CD4-positive, alpha-beta T cell treated with Interleukin-6 at 100 ng/mL for 8 hours (primary cell): ENCODE results near the gene DYNC1LI2.
"Not testable (repeated sequence)": the region's sequence is repeated elsewhere in the genome, so short reads cannot be mapped to it uniquely, and the experiment has no call there.

Experiments
- DNase-seq: peaks from one replicate; pipeline ENCODE4 v3.0.0-alpha.2; 2020; ENCODE audit warnings: mixed read lengths, low spot score

The DYNC1LI2 gene

DNA sequence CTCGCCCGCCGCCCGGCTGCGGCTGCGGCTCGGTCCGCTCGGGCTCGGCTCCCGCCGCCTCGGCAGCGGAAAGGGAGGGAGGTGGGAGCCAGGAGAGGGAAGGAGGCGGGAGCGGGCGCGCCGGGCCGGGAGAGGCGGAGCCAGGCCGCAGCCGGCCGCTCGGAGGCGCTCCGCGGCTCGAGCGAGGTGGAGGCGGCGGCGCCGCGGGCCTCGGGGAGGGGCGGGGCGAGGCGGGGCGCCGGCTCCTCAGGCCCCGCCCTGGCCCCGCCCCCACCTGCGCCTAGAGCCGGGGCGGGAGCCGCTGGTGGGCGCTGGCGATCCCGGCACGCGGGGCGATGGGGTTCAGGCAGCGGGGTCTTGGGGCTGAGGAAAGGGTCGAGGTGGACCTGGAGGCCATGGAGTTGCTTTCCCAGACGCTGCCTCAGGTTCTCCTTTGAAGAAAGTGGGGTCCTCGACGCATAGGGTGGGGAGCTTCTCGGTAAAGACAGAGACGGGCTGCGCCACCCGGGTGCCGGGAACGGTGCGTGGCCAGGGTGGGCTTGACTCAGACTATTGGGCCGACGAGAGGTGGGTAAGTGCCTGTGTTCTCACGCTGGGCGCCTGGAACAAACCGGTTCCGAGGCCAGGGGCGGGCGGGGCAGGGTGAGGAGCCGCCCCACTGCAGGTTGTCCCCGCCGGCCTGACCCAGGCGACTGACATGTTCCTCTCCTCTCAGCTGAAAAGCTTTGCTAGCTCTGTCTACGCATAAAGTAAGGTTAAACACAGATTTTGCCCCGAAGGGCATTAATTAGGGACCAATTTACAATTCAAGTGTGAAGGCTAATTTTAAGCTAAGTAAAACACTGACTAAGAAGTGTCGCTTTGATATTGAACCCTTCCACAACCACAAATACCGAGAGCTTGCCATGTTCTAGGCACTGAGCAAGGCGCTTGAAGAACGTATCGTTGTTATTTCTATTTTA lies 54.5 kb downstream of the DYNC1LI2 start, which contains the start of gene CMTM4:
CMTM4 (minus strand) TSS at position 75 of the 962 bp plus-strand sequence. CDS start 218 bp downstream, outside the sequence.
- DNase-seq, result peak; percentile 72

DNA sequence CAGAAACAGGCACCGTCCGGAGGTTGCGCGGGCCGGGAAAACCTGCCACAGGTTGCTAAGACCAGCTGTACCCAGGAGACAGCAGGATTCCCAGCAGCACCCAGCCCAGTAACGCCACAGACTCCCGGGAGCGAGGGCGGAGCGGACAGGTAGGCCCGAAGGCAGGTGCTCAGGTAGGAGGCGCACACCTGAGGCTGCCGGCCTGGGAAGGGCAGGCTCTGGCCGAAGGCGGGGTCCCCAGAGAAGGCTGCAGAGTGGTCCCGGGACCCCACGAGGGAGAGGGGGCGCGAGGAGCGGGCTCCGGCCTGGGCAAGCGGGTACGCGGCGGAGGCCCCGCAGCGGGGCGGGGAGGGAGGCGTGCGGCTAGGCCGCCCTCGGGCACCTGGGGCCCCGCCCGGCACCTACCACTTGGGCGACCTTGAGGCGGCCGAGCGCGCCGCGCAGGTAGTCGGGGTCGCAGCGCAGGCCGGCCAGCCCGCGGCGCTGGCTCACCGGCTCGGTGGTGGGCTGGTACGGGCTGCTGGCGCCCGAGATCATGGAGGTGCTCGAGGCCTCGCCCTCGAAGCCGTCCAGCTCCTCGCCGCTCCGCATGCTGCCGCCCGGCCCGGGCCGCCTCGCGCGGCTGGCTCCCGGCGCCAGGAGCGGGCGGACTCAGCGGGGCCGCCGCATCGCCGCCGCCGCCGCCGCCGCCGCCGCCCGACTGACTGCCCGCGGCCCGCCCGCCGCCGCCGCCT lies 55.3 kb downstream of the DYNC1LI2 start:
- no peak for DNase-seq

DNA sequence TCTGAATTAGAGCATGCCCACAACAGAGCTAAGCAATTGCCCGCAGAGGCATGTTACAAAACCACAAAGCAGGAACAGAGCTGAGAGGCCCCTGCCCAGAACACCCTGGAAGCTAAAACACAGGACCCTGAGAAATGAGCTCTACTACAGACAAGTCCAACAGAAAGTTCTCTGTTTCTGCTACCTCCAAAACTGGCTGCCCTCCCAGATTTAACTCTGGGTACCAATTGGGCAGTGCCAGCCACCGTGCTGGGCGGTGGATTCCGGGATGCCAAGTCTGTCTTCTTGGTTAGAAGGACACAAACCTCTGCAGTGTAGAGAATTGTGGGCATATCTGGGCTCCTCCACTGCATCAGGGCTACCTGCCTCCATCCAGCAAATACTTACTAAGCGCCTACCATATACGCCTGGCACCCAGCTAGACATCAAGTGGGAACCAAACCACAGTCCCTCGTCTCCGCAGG lies 55.9 kb downstream of the DYNC1LI2 start:
- no peak for DNase-seq

DNA sequence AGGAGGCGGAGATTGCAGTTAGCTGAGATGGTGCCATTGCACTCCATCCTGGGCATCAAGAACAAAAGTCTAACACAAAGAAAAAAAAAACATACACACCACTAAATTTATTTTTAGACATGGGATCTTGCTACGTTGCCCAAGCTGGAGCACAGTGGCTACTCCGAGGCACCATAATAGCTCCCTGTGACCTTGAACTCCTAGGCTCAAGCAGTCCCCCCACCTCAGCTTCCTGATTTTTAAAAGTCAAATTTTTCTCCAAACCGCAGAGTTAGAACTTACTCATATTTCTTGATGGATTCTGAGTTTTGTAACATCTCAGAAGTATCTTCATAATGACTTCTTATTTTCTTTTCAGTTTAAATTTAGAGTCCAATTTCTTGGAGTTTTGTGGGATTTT lies 58.3 kb downstream of the DYNC1LI2 start:
- DNase-seq, result no peak

DNA sequence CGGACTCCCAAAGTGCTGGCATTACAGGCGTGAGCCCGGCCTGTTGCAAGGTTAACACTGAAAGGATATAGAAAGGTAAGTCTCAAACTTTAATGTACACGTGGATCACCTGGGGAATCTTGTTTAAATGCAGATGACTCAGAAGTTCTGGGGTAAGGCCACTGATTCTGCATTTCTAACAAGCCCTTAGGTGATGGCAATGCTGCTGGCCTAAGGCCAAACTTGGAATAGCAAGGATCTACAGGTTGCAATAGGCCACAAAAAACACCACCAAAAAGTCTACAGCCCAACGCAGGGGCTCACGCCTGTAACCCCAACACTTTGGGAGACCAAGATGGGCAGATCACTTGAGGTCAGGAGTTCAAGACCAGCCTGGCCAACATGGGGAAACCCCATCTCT lies 59.1 kb downstream of the DYNC1LI2 start:
- DNase-seq, result no peak

DNA sequence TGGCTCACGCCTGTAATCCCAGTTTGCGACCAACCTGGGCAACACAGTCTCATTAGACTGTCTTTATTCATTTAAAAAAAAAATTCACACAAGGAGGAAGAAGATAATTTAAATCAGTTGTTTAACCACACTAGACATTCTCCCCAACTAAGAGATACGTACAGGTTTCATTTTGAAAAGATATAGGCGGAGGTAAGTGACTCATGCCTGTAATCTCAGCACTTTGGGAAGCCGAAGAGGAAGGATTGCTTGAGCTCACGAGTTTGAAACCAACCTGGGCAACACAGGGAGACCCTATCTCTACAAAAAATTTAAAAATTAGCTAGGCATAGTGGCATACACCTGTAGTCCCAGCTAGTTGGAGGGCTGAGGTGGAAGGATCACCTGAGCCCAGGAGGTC lies 60.2 kb downstream of the DYNC1LI2 start:
- no peak for DNase-seq

DNA sequence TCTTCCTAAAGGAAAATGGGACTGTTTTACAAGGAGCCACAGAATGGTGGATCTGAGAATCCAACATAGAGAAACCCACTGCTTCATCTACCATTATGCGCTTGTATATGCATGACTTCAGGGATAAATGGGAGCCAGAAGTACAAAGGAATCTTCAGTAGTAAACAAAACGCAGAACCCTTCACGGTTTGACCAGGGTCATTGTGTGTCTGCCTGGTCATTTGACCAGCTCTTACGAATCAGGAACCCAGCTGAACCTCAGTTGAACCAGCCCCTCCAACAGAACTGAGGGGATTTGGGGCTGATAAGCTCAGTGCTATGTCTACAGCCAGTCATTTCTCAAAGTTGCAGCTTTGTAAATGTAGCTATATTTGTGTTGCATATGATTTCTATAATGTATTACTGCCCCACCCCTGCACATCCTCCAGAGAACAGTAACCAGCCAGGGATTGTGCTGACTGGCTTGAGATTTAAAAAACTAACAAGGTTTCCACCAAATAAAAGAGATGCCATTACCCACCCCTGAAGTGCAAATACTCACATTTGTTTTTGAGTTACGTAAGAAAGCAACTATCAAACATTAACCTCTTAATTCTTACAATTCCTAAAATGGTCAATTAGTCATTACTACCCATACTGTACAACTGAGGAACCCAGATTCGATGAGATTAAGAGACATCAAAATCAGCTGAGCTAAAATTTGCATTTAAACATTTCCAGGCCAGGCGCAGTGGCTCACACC lies 61.1 kb downstream of the DYNC1LI2 start:
- DNase-seq, result no peak

DNA sequence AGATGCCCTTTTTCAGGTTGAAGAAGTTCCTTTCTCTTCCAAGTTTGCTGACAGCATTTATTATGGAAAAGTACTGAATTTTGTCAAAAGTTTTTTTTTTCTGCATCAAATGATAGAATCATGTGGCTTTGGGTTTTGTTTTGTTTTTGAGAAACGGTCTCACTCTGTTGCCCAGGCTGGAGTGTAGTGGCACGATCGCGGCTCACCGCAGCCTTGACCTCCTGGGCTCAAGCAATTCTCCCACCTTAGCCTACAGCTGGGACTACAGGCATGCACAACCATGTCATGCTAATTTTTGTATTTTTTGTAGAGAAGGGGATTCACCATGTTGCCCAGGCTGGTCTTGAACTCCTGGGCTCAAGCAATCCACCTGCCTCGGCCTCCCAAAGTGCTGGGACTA lies 62.1 kb downstream of the DYNC1LI2 start:
- no peak for DNase-seq

DNA sequence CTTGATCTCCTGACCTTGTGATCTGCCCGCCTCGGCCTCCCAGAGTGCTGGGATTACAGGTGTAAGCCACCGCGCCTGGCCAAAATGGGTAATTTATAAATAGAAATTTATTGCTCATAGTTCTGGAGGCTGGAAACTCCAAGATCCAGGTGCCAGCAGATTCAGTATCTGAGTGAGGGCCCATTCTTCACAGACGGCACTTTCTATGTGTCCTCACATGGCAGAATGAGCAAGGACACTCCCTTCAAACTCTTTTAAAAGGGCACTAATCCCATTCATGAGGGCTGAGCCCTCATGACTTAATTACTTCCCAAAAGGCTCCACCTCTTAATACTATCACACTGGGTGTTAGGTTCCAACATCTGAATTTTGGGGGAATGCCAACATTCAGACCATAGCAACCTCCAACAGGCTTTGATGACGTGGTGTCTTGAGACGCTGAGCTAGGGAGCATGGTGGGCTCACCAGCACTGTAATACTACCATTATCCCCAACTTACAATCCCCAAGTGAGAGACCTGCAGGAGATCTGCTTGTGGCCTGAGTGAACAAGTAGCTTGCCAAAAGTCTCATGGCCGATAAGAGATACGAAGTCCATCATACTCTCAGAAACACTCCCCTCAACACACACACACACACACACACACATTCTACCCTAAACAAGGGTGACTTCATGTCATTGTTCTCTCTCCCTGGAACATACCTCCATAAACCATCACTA lies 63.3 kb downstream of the DYNC1LI2 start:
- DNase-seq, result no peak

DNA sequence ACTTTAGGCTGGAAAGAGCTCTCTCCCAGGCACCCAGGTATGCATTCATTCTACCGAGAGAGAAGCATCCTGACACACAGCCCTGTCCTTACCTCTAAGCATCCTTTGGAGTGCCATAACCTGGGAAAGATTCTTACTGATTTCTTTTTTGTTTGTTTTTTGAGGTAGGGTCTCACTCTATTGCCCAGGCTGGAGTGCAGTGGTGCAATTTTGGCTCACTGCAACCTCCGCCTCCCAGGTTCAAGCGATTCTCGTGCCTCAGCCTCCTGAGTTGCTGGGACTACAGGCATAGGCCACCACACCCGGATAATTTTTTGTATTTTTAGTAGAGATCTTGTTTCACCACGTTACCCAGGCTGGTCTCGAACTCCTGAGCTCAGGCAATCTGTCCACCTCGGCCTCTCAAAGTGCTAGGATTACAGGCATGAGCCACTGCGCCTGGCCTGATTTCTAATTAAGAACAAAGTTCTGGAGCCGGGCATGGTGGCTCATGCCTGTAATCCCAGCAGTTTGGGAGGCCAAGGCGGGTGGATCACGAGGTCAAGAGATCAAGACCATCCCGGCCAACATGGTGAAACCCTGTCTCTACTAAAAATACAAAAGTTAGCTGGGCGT lies 65.8 kb downstream of the DYNC1LI2 start:
- DNase-seq, result not testable (repeated sequence)

DNA sequence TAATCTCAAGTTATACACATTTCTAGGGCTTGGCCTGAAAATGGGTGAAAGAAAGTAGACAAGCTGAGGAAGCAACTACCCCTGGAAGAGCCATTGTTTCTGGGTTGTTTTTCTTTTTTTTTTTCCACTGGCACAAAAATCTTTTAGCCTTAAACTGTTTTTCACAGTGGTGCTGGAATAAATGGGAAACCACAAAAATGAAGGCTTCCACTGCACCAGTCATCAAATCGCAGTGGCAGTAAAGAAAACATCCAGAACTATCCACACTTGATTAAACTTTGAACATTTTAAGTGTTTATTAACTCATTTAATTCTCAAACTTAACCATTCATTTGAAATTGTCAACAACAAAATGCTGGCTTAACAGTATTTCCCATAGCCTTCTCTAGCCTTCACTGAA lies 69.1 kb downstream of the DYNC1LI2 start:
- DNase-seq, result no peak

DNA sequence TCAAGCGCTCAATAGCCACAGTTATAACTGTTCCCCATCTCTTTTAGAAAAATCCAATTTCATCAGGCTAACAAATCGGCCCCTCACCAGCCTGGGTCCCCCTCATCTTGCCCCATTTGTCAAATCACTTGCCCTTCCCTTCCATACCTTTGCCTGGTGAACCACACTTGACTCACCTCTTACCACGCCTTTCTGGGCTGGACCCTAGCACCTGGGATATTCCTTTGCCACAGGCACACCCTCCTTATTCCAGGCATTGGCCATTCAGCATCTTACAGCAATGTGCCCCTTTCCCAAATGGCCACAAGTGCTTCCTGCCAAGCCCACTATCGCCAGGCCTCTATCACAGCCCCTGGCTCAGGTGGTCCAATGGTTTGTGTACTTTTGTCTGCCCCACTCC lies 69.7 kb downstream of the DYNC1LI2 start:
- DNase-seq, result no peak

DNA sequence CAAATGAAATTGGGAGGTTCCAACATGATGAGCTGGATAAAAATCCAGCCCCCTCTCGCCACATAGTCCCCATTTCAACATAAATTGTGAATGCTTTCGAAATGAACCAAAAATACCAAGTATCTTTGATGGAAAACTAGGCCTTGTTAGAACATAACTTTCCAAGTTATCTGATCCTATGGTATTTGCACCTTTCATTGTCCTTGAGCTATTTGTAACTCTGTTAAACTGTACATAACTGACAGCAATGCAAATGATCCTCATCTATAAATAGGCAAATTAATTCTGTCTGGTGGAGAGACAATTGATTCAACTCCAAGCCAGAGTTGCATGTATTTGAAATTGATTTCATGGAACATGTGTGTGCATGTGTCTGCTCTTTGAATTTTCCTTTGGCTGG lies 73.1 kb downstream of the DYNC1LI2 start:
- DNase-seq, result no peak

DNA sequence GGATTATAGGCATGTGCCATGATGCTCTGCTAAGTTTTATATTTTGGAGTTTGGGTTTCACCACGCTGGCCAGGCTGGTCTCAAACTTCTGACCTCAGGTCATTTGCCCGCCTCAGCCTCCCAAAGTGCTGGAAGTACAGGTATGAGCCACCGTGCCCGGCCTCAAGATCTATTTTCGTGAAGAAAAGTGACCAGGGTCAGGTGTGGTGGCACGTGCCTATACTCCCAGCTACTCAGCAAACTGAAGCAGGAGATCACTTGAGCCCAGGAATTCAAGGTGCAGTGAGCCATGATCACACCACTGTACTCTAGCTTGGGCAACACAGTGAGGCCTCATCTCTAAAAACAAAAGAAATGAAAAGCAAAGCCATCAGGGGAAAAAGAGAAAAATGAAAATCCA lies 73.6 kb downstream of the DYNC1LI2 start:
- DNase-seq, result no peak

DNA sequence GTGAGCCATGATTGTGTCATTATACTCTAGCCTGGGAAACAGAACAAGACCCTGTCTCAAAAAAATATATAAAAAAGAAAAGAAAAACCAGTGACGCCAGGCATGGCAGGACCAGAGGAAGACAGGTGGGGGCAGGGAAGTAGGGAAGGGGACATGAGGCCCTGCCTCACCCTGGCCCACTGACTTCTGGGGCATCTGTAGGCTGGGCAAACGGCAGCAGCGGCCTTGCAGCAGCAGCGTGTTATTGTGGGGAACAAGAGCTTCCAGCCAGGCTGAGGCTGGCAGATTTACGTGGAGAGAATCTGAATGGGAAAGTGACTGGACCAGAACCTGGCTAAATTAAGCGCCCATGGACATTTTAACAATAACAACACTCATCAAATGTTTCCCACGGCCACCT lies 74.2 kb downstream of the DYNC1LI2 start:
- no peak for DNase-seq

DNA sequence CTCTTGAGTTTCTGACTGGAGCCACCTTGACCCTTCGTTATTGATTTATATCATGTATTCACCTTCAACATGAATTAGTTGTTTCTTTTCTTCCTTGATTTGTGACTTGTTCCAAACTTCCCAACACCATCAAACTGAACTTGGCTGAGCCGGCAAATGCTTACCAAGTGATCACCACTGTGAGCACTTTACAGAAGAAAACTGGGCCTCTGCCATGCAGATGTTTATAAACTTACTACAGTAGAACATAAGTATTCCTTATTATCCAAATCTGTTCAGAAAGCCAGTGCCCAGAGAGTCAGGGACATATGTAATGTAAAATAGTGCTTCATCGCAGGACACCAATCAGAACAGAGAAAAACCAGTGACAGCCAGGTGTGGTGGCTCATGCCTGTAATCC lies 74.8 kb downstream of the DYNC1LI2 start:
- no peak for DNase-seq

DNA sequence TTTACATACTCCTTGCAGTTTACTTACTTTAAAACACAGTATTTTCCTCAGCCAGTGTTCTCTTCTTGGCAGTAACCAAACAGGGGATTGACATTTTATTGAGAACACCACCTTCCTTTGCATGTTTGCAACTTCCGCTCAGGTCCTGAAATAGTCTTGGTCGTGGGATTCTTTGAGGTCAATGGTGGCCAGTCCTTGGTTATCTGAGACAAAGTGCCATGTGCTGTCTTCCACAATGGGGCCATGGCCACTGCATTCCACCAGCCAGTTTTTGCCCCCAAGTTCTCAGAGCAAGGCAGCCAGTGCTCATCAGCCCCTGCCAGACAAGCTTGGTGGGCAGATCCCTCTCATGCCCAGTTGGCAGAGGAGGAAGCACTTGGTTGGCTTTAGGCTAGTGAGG lies 77.7 kb downstream of the DYNC1LI2 start:
- DNase-seq, result no peak
